Panc1 (cell line): Measurements from ENCODE around the gene C1orf116. TPM values are rescaled to one million over a fixed set of nuclear protein-coding genes. Genes with fewer than 3 reads are reported as not detected.

Source experiments
- ATAC-seq: fragments of 200-7000 bp; cut with Tn5 transposase; 2 replicates; pipeline ENCODE4 v1.9.1; 2020; ENCODE audit warnings: mild to moderate bottlenecking, moderate library complexity
- BruUV-seq: library from RNA; stranded (reverse); fragments of 400-500 nt; replicated peaks from 2 replicates; lab custom pipeline; 2021; lab: Mats Ljungman, UMichigan
- CTCF ChIA-PET: fragments of 300-600 bp; sonication (Branson Sonifier 250); formaldehyde crosslinking; loops from one replicate; lab custom pipeline; 2022; ENCODE audit warnings: antibody characterized with exemption; lab: Charles Lee
- POLR2A ChIA-PET: fragments of 300-600 bp; sonication (Branson Sonifier 250); formaldehyde crosslinking; loops from one replicate; lab custom pipeline; 2022; ENCODE audit warnings: antibody characterized with exemption; lab: Charles Lee
- DNase-seq: peaks from one replicate; pipeline ENCODE4 v3.0.0-alpha.2; 2010; ENCODE audit warnings: low read depth, low spot score
- H3K27ac ChIP-seq: 2 replicates; pipeline ENCODE4 v1.5.1; 2011; ENCODE audit warnings: mild to moderate bottlenecking, low read length, inconsistent platforms
- H3K27me3 ChIP-seq: fragments of 200-500 bp; sonication (Bioruptor generic); 2 replicates; pipeline ENCODE4 v1.6.0; 2014; ENCODE audit warnings: low read length, inconsistent platforms; ENCODE audit not compliant: control insufficient read depth, insufficient read depth
- H3K36me3 ChIP-seq: fragments of 200-500 bp; sonication (Bioruptor generic); 2 replicates; pipeline ENCODE4 v1.5.1; 2014; ENCODE audit warnings: inconsistent platforms, mild to moderate bottlenecking, low read length, moderate library complexity; ENCODE audit not compliant: control insufficient read depth, insufficient read depth
- H3K4me1 ChIP-seq: 2 replicates; pipeline ENCODE4 v1.5.1; 2011; ENCODE audit warnings: inconsistent platforms, mild to moderate bottlenecking, low read length, moderate library complexity; ENCODE audit not compliant: control insufficient read depth, insufficient read depth
- H3K4me3 ChIP-seq, 2 experiments: 2 replicates each; pipeline ENCODE4 v1.5.1; 2011 to 2012; ENCODE audit warnings: low read depth in 2 of 2, low read length in 2 of 2, mild to moderate bottlenecking in 2 of 2, inconsistent platforms in 1 of 2, moderate library complexity in 1 of 2
- H3K9me3 ChIP-seq: fragments of 200-500 bp; sonication (Bioruptor generic); 2 replicates; pipeline ENCODE4 v1.5.1; 2014; ENCODE audit warnings: low read depth, mild to moderate bottlenecking, inconsistent platforms, low read length, moderate library complexity; ENCODE audit not compliant: control insufficient read depth, insufficient read depth
- POLR2AphosphoS5 ChIP-seq: IDR thresholded peaks from 2 replicates; pipeline ENCODE4 v1.6.1; 2012; ENCODE audit warnings: mild to moderate bottlenecking, low read depth, low read length, moderate library complexity
- SIN3A ChIP-seq: IDR thresholded peaks from 2 replicates; pipeline ENCODE4 v1.6.1; 2012; ENCODE audit warnings: low read depth, mild to moderate bottlenecking, low read length, moderate library complexity, borderline replicate concordance; ENCODE audit not compliant: insufficient read depth
- TCF7L2 ChIP-seq: IDR thresholded peaks from 2 replicates; pipeline ENCODE4 v1.6.1; 2011; ENCODE audit warnings: mild to moderate bottlenecking, low read depth, low read length, inconsistent platforms
- in situ Hi-C: cut with HindIII; loops from 2 replicates; pipeline ENCODE4 v1.10.0; 2016; ENCODE audit warnings: low sequenced_read_pairs, low pct_unique_long_range_greater_than_20kb
- intact Hi-C: fragments of 100-400 bp; cut with micrococcal nuclease; formaldehyde crosslinking; loops from one replicate; pipeline ENCODE4 v1.10.0; 2022; ENCODE audit not compliant: unreplicated experiment
- total RNA-seq: library from RNA; stranded (reverse); gene quantifications from one replicate; pipeline ENCODE4 v1.2.1, GENCODE V29; 2021; ENCODE audit not compliant: unreplicated experiment
- TF ChIP-seq, protein P1 (sequence below), 2 experiments: IDR thresholded peaks; 2 replicates each; pipeline ENCODE4 v1.6.1; 2011 to 2012; ENCODE audit warnings: low read depth in 2 of 2, control low read depth in 1 of 2, low read length in 1 of 2, mild to moderate bottlenecking in 1 of 2, moderate library complexity in 1 of 2; ENCODE audit not compliant: insufficient read depth in 1 of 2
- TF ChIP-seq, protein P2 (sequence below): fragments of 450-650 bp; IDR thresholded peaks from 2 replicates; pipeline ENCODE4 v1.5.1; 2017; ENCODE audit warnings: mild to moderate bottlenecking

The C1orf116 gene
- total RNA-seq, 1 experiment from 2014 or later, result 0.08 TPM

GRCh38 chr1:207031632-207032264 lies 808 bp downstream of the C1orf116 start:
- ATAC-seq (no peak), DNase-seq (no peak)
- BruUV-seq, result no TSS peak
- ChIA-PET POLR2A (no interaction called here), CTCF (no interaction called here)
- no peak overlapping the region for H3K4me3 ChIP-seq
- intact Hi-C loops, result no loop called here
- H3K9me3 ChIP-seq, result no peaks in the 10 kb centered on the region
- no peaks in the 10 kb centered on the region for H3K4me1 ChIP-seq
- H3K27me3 ChIP-seq, result peaks cover 28% of the 10 kb centered on the region
- no peak overlapping the region for H3K27ac ChIP-seq
- no peaks in the 10 kb centered on the region for H3K36me3 ChIP-seq
- TF ChIP-seq, protein P1, sequence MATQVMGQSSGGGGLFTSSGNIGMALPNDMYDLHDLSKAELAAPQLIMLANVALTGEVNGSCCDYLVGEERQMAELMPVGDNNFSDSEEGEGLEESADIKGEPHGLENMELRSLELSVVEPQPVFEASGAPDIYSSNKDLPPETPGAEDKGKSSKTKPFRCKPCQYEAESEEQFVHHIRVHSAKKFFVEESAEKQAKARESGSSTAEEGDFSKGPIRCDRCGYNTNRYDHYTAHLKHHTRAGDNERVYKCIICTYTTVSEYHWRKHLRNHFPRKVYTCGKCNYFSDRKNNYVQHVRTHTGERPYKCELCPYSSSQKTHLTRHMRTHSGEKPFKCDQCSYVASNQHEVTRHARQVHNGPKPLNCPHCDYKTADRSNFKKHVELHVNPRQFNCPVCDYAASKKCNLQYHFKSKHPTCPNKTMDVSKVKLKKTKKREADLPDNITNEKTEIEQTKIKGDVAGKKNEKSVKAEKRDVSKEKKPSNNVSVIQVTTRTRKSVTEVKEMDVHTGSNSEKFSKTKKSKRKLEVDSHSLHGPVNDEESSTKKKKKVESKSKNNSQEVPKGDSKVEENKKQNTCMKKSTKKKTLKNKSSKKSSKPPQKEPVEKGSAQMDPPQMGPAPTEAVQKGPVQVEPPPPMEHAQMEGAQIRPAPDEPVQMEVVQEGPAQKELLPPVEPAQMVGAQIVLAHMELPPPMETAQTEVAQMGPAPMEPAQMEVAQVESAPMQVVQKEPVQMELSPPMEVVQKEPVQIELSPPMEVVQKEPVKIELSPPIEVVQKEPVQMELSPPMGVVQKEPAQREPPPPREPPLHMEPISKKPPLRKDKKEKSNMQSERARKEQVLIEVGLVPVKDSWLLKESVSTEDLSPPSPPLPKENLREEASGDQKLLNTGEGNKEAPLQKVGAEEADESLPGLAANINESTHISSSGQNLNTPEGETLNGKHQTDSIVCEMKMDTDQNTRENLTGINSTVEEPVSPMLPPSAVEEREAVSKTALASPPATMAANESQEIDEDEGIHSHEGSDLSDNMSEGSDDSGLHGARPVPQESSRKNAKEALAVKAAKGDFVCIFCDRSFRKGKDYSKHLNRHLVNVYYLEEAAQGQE (IDR thresholded peaks at IDR 0.05; ENCODE audit: insufficient read depth in 1 of 2, low read depth in 2 of 2, low read length in 1 of 2), result no peak
- TF ChIP-seq POLR2AphosphoS5 (no peak), SIN3A (no peak), TCF7L2 (no peak)
- TF ChIP-seq, protein P2, sequence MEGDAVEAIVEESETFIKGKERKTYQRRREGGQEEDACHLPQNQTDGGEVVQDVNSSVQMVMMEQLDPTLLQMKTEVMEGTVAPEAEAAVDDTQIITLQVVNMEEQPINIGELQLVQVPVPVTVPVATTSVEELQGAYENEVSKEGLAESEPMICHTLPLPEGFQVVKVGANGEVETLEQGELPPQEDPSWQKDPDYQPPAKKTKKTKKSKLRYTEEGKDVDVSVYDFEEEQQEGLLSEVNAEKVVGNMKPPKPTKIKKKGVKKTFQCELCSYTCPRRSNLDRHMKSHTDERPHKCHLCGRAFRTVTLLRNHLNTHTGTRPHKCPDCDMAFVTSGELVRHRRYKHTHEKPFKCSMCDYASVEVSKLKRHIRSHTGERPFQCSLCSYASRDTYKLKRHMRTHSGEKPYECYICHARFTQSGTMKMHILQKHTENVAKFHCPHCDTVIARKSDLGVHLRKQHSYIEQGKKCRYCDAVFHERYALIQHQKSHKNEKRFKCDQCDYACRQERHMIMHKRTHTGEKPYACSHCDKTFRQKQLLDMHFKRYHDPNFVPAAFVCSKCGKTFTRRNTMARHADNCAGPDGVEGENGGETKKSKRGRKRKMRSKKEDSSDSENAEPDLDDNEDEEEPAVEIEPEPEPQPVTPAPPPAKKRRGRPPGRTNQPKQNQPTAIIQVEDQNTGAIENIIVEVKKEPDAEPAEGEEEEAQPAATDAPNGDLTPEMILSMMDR, result no peak
- in situ Hi-C loops, result no loop called here

- Histone ChIP-seq H3K27me3 (peaks cover 28% of the 10 kb centered on the region), H3K36me3 (no peaks in the 10 kb centered on the region), H3K4me3 (no peak overlapping the region), H3K27ac (no peak overlapping the region), H3K9me3 (no peaks in the 10 kb centered on the region), H3K4me1 (no peaks in the 10 kb centered on the region)
- intact Hi-C loops, result no loop called here
- ATAC-seq (no peak), DNase-seq (no peak)
- CTCF ChIA-PET, result no interaction called here
- BruUV-seq, result no TSS peak
- in situ Hi-C loops, result no loop called here
- POLR2A ChIA-PET, result no interaction called here
- TF ChIP-seq, protein P2, result no peak
- TF ChIP-seq, protein P1 (IDR thresholded peaks at IDR 0.05; ENCODE audit: insufficient read depth in 1 of 2, low read depth in 2 of 2, low read length in 1 of 2), result no peak
- TF ChIP-seq TCF7L2, result no peak
- TF ChIP-seq SIN3A, result no peak
- TF ChIP-seq POLR2AphosphoS5, result no peak
Measured at GRCh38 chr1:207031016-207031415, 1.5 kb downstream of the C1orf116 start.
